ENCODE results near the gene PAPSS2. TPM values are rescaled to one million over a fixed set of nuclear protein-coding genes. Genes with fewer than 3 reads are reported as not detected.

Gene PAPSS2
- total RNA-seq, 2 donors from 2014 or later, result 0.19 to 2.6 TPM

- peaks cover 0 to 10% of the 10 kb centered on the region in 2 donors for H3K27me3 Mint-ChIP-seq
- no peaks in the 10 kb centered on the region for H3K36me3 Mint-ChIP-seq
Observed at GRCh38 chr10:87668324-87669074, 8.8 kb downstream of the PAPSS2 start.

GRCh38 chr10:87669752-87670151, 10.1 kb downstream of the PAPSS2 start:
- Mint-ChIP-seq H3K4me3 (no peak overlapping the region), H3K4me1 (ENCODE audit: low read depth in 2 of 2) (peaks cover 3 to 5% of the 10 kb centered on the region in 2 donors), H3K27ac (no peak overlapping the region), H3K9me3 (no peaks in the 10 kb centered on the region), H3K27me3 (peaks cover 0 to 10% of the 10 kb centered on the region in 2 donors), H3K36me3 (no peaks in the 10 kb centered on the region)
- DNase-seq (ENCODE audit: low spot score) (no peak), ATAC-seq (no peak)

More at GRCh38 chr10:87668324-87669074, 8.8 kb downstream of the PAPSS2 start:
- ATAC-seq (no peak), DNase-seq (ENCODE audit: low spot score) (no peak)
- H3K4me3 Mint-ChIP-seq, result no peak overlapping the region
- no peak overlapping the region for H3K27ac Mint-ChIP-seq
- H3K9me3 Mint-ChIP-seq, result no peaks in the 10 kb centered on the region
- H3K4me1 Mint-ChIP-seq (ENCODE audit: low read depth in 2 of 2), result peaks cover 3 to 5% of the 10 kb centered on the region in 2 donors

DNA sequence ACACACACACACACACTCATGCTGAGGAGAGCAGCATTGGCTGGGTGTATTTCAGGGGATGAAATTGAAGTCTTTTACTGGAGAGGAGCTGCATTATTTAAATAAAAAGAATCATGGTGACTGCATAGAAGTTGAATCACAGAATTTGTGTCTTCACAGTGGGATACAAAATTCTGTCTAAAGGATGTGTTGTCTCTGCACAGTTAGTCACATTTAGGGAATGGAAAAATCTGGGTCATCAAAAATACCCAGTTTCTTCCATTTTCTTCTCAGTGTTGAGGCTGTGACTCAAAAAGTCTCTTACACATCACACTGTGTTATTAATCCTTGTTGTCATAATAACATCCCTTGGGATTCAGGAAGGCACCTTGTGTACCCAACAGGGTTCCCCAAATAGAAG, 10.9 kb downstream of the PAPSS2 start:
- DNase-seq (ENCODE audit: low spot score), result no peak
- no peak for ATAC-seq
- Mint-ChIP-seq H3K27ac (no peak overlapping the region), H3K4me1 (ENCODE audit: low read depth in 2 of 2) (peaks cover 3 to 5% of the 10 kb centered on the region in 2 donors), H3K9me3 (no peaks in the 10 kb centered on the region), H3K27me3 (peaks cover 0 to 10% of the 10 kb centered on the region in 2 donors), H3K36me3 (no peaks in the 10 kb centered on the region), H3K4me3 (no peak overlapping the region)

DNA sequence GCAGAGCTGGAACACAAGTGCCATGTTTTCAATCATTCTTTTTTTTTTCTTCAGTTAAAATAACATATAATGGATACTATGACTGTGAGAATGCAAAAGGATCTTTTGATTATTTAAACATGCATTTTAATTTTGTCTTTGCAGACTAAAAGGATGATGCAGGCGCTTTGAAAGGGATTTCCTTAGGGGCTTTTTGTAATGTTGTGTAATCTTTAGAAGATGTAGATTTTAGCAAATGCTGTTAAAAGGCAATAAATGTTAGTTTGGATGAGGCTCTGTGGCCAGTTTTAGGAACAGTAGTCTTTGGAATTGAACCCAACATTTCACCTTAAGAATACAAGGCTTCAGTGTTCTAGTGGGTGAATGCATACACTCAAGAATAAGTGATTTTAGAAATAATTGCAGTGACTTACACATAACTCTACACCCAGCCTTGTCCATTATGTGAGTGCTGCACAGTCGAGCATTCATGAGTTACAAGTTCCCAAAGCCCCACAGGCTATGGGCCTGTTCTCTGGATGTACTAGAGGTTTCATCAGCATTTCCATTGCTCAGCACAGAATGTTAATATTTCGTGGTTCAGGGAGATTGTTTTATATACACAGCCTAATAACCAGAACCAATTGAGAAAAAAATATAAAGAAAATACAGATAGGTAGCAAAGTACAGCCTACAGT, 11.6 kb downstream of the PAPSS2 start:
- no peak overlapping the region for H3K4me3 Mint-ChIP-seq
- ATAC-seq, result no peak

DNA sequence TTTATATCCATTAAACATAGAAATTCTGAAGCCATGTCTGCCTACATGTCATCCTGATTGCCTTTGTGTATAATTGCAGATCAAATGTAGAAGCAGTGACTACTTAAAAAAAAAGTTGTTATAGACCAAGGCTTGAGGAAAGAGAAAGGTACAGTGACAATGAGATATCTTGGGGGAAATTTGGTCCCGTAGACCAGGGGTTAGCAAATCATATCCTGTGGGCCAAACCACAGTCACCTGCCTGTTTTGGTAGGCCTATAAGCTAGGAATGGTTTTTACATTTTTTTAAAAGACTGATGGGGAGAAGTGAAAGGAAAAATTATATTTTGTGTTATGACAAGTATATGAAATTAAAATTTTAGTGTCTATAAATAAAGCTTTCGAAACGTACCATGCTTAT, 12.9 kb downstream of the PAPSS2 start:
- DNase-seq (ENCODE audit: low spot score) (no peak), ATAC-seq (no peak)
- H3K9me3 Mint-ChIP-seq, result no peaks in the 10 kb centered on the region
- peaks cover 0 to 10% of the 10 kb centered on the region in 2 donors for H3K27me3 Mint-ChIP-seq
- peaks cover 3 to 5% of the 10 kb centered on the region in 2 donors for H3K4me1 Mint-ChIP-seq (ENCODE audit: low read depth in 2 of 2)
- H3K36me3 Mint-ChIP-seq, result no peaks in the 10 kb centered on the region
- no peak overlapping the region for H3K4me3 Mint-ChIP-seq
- no peak overlapping the region for H3K27ac Mint-ChIP-seq

More for the DNA sequence above, 11.6 kb downstream of the PAPSS2 start:
- DNase-seq (ENCODE audit: low spot score), result no peak
- no peaks in the 10 kb centered on the region for H3K36me3 Mint-ChIP-seq
- H3K9me3 Mint-ChIP-seq, result no peaks in the 10 kb centered on the region
- H3K27me3 Mint-ChIP-seq, result peaks cover 0 to 10% of the 10 kb centered on the region in 2 donors
- H3K4me1 Mint-ChIP-seq (ENCODE audit: low read depth in 2 of 2), result peaks cover 3 to 5% of the 10 kb centered on the region in 2 donors
- H3K27ac Mint-ChIP-seq, result no peak overlapping the region

DNA sequence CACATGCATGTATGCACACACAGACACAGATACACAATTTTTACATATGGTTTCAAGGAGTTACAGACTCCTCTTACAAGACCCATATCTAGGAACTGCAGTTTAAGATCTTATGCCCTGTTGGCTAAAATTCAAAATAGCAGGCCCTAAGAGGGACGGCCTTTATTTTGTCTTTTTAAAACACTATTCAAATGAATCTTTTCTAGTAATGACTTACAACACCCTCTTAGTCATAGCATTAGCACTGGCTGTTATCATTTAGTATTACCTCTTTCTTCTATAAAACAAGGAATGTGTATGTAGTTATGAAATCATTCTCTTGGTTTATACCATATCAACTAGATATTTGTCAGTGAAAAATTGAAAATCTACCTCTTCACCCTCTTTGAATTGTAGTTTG, 15.3 kb downstream of the PAPSS2 start:
- ATAC-seq, result no peak
- Mint-ChIP-seq H3K9me3 (no peaks in the 10 kb centered on the region), H3K36me3 (no peaks in the 10 kb centered on the region), H3K4me3 (no peak overlapping the region), H3K4me1 (ENCODE audit: low read depth in 2 of 2) (peaks cover 3 to 5% of the 10 kb centered on the region in 2 donors), H3K27ac (no peak overlapping the region), H3K27me3 (peaks cover 9 to 21% of the 10 kb centered on the region in 2 donors)
- no peak for DNase-seq (ENCODE audit: low spot score)

DNA sequence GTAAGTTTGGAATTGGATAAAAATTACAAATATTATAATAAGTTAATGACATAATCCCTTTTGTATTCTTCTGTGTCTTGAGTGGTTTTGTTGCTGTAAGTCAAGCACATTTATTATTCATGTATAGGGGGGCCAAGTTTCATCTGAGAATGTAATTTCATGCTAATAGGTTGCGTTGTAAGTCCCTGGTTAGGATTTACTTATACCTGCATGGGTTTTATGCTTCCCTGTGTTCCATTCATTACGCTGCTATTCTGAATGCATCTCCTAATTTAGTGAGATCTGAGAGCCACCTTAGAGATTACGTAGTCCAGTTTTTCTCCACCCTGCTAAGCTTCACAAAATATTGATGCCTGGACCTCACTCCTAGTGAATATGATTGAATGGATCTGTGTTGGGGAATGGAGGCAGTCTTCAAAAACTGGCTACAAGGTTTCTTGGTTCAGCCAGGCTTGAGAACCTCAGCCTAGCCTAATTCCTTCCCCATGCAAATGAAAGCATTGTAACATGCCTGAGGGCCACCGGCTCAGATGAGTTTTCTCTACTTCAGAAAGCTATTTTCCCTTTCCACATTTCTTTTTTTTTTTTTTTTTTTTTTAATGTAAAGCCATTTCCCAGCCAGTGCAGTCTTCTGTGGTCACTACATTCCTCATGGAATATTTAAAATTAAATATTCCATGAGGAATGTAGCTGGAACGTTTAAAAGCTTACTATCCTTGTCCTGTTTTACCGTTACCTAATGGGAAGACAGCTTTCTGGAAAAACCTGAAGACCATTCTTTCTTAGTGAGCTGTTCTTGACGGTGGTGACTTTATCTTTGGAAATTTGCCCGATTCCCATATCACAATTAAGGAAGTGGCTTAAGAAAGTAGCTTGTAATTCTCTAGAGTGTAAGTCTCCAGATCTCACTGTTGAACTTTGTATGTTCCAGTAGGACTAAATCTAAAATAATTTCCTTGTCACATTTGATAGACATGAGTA, 16.0 kb downstream of the PAPSS2 start:
- Mint-ChIP-seq H3K36me3 (no peaks in the 10 kb centered on the region), H3K4me1 (ENCODE audit: low read depth in 2 of 2) (peaks cover 3 to 5% of the 10 kb centered on the region in 2 donors), H3K27me3 (peaks cover 10 to 17% of the 10 kb centered on the region in 2 donors), H3K27ac (no peak overlapping the region), H3K4me3 (no peak overlapping the region), H3K9me3 (no peaks in the 10 kb centered on the region)
- DNase-seq (ENCODE audit: low spot score) (no peak), ATAC-seq (no peak)

- Mint-ChIP-seq H3K27me3 (peaks cover 12 to 27% of the 10 kb centered on the region in 2 donors), H3K27ac (no peak overlapping the region), H3K4me3 (no peak overlapping the region), H3K9me3 (no peaks in the 10 kb centered on the region), H3K36me3 (no peaks in the 10 kb centered on the region), H3K4me1 (ENCODE audit: low read depth in 2 of 2) (peaks cover under 1 to 2% of the 10 kb centered on the region in 2 donors)
- ATAC-seq (no peak), DNase-seq (ENCODE audit: low spot score) (no peak)
Observed at GRCh38 chr10:87677595-87677994, 17.9 kb downstream of the PAPSS2 start.

- Mint-ChIP-seq H3K36me3 (no peaks in the 10 kb centered on the region), H3K4me3 (no peak overlapping the region), H3K4me1 (ENCODE audit: low read depth in 2 of 2) (no peaks in the 10 kb centered on the region), H3K9me3 (no peaks in the 10 kb centered on the region), H3K27ac (no peak overlapping the region), H3K27me3 (peaks cover 12 to 27% of the 10 kb centered on the region in 2 donors)
- ATAC-seq (no peak), DNase-seq (ENCODE audit: low spot score) (no peak)
Observed at GRCh38 chr10:87678302-87678701, 18.6 kb downstream of the PAPSS2 start.

GRCh38 chr10:87683356-87683755, 23.7 kb downstream of the PAPSS2 start:
- no peaks in the 10 kb centered on the region for H3K9me3 Mint-ChIP-seq
- H3K27ac Mint-ChIP-seq, result no peak overlapping the region
- H3K4me3 Mint-ChIP-seq, result no peak overlapping the region

GRCh38 chr10:87684001-87684638, 24.4 kb downstream of the PAPSS2 start:
- no peaks in the 10 kb centered on the region for H3K4me1 Mint-ChIP-seq (ENCODE audit: low read depth in 2 of 2)
- H3K4me3 Mint-ChIP-seq, result no peak overlapping the region
- H3K27me3 Mint-ChIP-seq, result peaks cover 3 to 22% of the 10 kb centered on the region in 2 donors
- H3K36me3 Mint-ChIP-seq, result no peaks in the 10 kb centered on the region
- no peak for ATAC-seq
- H3K9me3 Mint-ChIP-seq, result no peaks in the 10 kb centered on the region
- no peak for DNase-seq (ENCODE audit: low spot score)
- no peak overlapping the region for H3K27ac Mint-ChIP-seq

More at GRCh38 chr10:87683356-87683755, 23.7 kb downstream of the PAPSS2 start:
- ATAC-seq (no peak), DNase-seq (ENCODE audit: low spot score) (no peak)
- H3K4me1 Mint-ChIP-seq (ENCODE audit: low read depth in 2 of 2), result no peaks in the 10 kb centered on the region
- H3K27me3 Mint-ChIP-seq, result peaks cover 9 to 30% of the 10 kb centered on the region in 2 donors
- no peaks in the 10 kb centered on the region for H3K36me3 Mint-ChIP-seq

DNA sequence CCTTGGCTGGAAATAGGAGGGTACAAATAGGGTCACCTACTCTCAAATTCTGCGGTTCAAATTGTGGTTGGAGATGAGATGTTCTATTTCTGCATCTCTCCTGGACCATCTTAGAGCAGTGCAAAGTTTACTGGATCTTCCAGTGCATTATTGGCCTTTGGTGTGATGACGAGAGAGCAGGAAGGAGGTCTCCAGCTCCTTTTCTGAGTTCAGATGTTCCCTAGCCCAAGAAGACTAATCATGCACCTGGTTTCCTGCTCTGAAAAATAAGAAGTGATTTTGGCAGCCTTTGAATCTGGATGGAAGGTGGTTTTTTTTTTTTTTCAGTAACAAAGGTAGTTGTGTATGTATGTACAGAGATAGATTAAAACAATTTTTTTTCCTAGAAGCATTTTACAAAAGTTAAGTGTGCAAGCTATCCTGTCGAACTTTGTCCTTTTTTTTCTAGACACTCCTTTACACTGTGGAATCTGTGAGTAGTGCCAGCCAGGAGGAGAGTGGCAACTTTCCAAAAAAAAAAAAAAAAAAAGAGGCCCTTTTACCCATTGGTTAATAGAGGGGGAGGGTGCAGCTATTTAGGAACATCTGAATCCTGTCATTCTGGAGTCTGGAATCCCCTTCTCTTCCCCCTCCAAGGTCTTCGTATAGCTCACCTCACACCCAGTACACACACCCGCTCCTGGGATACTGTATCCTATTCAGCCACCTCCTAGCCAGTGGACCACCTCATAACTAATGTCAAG, 26.3 kb downstream of the PAPSS2 start:
- H3K9me3 Mint-ChIP-seq, result no peaks in the 10 kb centered on the region

More for the DNA sequence above, 26.3 kb downstream of the PAPSS2 start:
- Mint-ChIP-seq H3K36me3 (no peaks in the 10 kb centered on the region), H3K27ac (no peak overlapping the region), H3K4me1 (ENCODE audit: low read depth in 2 of 2) (no peaks in the 10 kb centered on the region), H3K27me3 (peaks cover 0 to 15% of the 10 kb centered on the region in 2 donors), H3K4me3 (no peak overlapping the region)
- no peak for DNase-seq (ENCODE audit: low spot score)
- ATAC-seq, result no peak

Measured in natural killer cell treated with Interleukin-12 subunit alpha and Interleukin-12 subunit beta and Interleukin-15 and Interleukin-18, amount 100 ng/mL, for 72 hours (primary cell).